Pons (tissue), 1 donor: ENCODE data around the gene WFDC6.
A peak's percentile ranks its signal among the peaks of the same experiment; 100 is the strongest.
"Not testable (repeated sequence)": the region's sequence is repeated elsewhere in the genome, so short reads cannot be mapped to it uniquely, and the experiment has no call there.

Experiments used
- DNase-seq: peaks from one replicate; pipeline ENCODE4 v3.0.0-alpha.2; 2016; ENCODE audit warnings: low spot score

The WFDC6 gene

GRCh38 chr20:45539382-45539781, at the start of gene WFDC6:
WFDC6 (minus strand) TSS chr20:45539482; CDS start chr20:45539407, 75 bp downstream.
- DNase-seq = no peak

GRCh38 chr20:45588800-45589199, 49.5 kb upstream of the WFDC6 start:
- no peak for DNase-seq

GRCh38 chr20:45585986-45586385, 46.7 kb upstream of the WFDC6 start:
- DNase-seq = not testable (repeated sequence)

- not testable (repeated sequence) for DNase-seq
These were observed 45.0 kb upstream of the WFDC6 start for GRCh38 chr20:45584294-45584693.

- no peak for DNase-seq
These were observed 44.2 kb upstream of the WFDC6 start for GRCh38 chr20:45583502-45583901.

- no peak for DNase-seq
These were observed 42.4 kb upstream of the WFDC6 start for GRCh38 chr20:45581702-45582101.

GRCh38 chr20:45579184-45579583, 39.9 kb upstream of the WFDC6 start, which contains the start of gene WFDC8:
WFDC8 (minus strand) TSS chr20:45579284; CDS start chr20:45579247, 37 bp downstream.
- DNase-seq = no peak

GRCh38 chr20:45578231-45578630, 38.9 kb upstream of the WFDC6 start:
- no peak for DNase-seq

GRCh38 chr20:45576995-45577394, 37.7 kb upstream of the WFDC6 start:
- no peak for DNase-seq

- DNase-seq = no peak
These were observed 36.6 kb upstream of the WFDC6 start for GRCh38 chr20:45575931-45576330.

- DNase-seq = not testable (repeated sequence)
These were observed 30.4 kb upstream of the WFDC6 start for GRCh38 chr20:45569650-45570049.

- no peak for DNase-seq
These were observed 25.5 kb upstream of the WFDC6 start for GRCh38 chr20:45564760-45565276.

GRCh38 chr20:45555198-45555597, 15.9 kb upstream of the WFDC6 start:
- DNase-seq = no peak

GRCh38 chr20:45552456-45552855, 13.2 kb upstream of the WFDC6 start:
- DNase-seq = no peak

GRCh38 chr20:45550765-45551164, 11.5 kb upstream of the WFDC6 start:
- DNase-seq = no peak

GRCh38 chr20:45548410-45548809, 9.1 kb upstream of the WFDC6 start:
- no peak for DNase-seq

GRCh38 chr20:45547206-45547770, 8.0 kb upstream of the WFDC6 start, which contains the start of gene EPPIN:
EPPIN (minus strand) TSS chr20:45547401; CDS start chr20:45547357, 44 bp downstream.
- DNase-seq = no peak

- DNase-seq = peak; percentile 36
These were observed 6.6 kb upstream of the WFDC6 start for GRCh38 chr20:45545754-45546453.

GRCh38 chr20:45545351-45545750, 6.1 kb upstream of the WFDC6 start:
- no peak for DNase-seq

- DNase-seq = no peak
These were observed 978 bp downstream of the WFDC6 start for GRCh38 chr20:45538209-45538799.

GRCh38 chr20:45527294-45527693, 12.0 kb downstream of the WFDC6 start:
- DNase-seq = no peak

- DNase-seq = no peak
These were observed 15.5 kb downstream of the WFDC6 start for GRCh38 chr20:45523821-45524220.

- no peak for DNase-seq
These were observed 21.0 kb downstream of the WFDC6 start for GRCh38 chr20:45518282-45518681.
